SHP77 treated with DMSO at 0.1 percent for 48 hours (cell line): ENCODE measurements around the gene MBOAT2.
A peak's percentile ranks its signal among the peaks of the same experiment; 100 is the strongest.
"Not testable (repeated sequence)": the region's sequence is repeated elsewhere in the genome, so short reads cannot be mapped to it uniquely, and the experiment has no call there.

Source experiments
- DNase-seq: peaks from one replicate; lab custom pipeline; 2025; lab: John Stamatoyannopoulos, UW

The MBOAT2 gene

DNA sequence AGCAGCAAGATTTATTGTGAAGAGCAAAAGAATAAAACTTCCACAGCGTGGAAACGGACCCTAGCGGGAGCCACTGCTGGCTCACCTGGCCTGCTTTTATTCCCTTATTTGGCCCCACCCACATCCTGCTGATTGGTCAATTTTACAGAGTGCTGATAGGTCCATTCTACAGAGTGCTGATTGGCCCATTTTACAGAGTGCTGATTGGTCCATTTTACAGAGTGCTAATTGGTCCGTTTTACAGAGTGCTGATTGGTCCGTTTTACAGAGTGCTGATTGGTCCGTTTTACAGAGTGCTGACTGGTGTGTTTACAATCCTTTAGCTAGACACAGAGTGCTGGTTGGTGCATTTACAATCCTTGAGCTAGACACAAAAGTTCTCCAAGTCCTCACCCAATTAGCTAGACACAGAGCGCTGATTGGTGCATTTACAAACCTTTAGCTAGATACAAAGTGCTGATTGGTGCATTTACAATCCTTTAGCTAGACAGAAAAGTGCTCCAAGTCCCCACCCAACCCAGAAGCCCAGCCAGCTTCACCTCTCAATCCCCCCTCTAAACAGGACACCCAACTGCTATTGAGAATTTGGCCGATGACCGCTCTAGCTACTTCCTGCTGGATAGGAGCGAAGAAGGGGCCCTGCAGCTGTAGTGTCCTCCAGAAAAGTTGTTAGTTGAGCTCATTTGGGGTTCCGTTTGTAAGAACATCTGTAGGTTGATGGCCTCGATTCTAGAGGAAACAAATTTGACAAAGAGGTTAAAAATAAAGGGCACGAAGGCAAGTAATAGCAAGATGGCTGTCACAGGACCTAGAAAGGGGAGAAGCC is 108.2 kb downstream of the MBOAT2 start:
- DNase-seq, result not testable (repeated sequence)

DNA sequence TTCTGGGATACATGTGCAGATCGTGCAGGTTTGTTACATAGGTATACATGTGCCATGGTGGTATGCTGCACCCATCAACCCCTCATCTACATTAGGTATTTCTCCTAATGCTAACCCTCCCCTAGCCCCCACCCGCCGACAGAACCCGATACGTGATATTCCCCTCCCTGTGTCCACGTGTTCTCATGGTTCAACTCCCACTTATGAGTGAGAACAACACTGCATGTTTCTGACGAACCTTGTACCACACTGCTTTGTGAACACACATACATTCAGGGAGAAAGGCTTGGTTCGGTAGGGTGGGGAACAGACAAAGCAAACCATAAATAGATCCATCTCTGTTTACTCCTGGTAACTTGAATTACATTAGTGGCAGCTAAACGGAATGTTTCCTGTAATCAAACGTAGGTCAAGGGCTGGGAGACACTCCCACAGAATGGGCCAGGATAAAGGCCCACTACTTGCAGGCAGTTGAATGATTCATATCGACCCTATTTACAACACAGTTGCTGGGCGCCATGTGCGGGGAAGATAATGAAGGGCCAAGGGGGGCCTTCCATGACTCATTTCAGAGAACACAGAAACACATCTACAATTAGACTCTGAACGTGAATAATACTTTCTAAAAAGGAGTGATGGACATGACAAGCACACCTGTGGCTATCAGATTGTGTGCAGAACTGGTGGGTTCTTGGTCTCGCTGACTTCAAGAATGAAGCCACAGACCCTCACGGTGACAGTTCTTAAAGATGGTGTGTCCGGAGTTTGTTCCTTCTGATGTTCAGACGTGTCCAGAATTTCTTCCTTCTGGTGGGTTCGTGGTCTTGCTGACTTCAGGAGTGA is 109.3 kb downstream of the MBOAT2 start:
- no peak for DNase-seq

DNA sequence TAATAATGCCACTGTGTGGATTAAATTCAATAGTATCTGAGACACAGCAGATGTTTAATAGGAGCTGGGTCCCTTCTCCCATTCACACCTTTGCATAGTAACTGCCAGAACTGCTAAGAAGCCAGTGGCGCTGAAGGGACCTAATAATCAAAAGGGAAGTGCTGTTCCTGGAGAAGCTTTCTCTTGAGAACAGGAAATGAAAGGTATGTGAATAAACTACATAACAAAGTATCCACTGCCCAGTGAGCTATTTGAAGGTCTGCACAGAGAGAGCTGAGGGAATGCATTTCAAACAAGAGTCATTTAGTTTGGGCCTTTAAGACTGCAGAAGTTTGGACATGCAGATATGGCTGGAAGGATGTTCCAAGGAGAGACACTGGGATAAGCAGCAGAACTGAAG is 110.0 kb downstream of the MBOAT2 start:
- no peak for DNase-seq

DNA sequence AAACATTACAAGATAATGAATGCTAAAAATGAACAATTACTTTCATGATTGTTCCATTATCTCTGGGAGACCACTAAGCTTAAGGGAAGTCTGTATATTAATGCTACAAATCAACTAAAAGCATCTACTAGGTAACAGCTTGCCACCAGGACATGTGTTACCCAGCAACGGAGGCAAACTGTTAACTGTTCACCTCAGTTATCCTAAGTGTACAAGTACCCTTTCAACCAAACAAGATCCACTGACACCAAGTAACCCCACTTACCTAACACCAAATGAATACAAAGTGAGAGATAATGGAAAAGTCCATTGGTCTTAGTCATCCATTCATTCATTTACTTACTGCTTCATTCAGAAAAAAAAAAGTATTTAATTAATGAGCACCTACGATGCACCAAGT is 111.4 kb downstream of the MBOAT2 start:
- DNase-seq, result no peak

GRCh38 chr2:8889978-8890377 is 113.5 kb downstream of the MBOAT2 start:
- DNase-seq, result no peak

- no peak for DNase-seq
Observed at GRCh38 chr2:8888963-8889362, 114.5 kb downstream of the MBOAT2 start.

DNA sequence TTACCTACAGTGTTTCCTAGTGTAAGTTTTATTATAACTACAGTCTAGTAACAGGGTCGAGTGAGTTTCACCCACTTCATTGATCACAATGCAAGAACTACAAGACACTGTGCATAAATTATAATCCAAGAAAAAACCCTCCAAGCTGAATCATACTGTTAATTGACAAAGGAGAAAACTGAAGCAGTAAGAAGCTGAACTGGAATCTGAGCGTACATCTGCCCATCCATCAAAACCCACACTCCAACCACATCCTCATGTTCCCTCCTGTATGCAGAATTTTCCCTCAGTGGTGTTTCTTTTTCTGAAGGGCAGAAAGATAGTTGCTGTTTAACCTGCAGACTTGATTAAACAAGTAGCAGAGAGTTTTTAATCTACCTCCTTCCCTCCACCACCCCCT is 116.6 kb downstream of the MBOAT2 start:
- DNase-seq, result no peak

DNA sequence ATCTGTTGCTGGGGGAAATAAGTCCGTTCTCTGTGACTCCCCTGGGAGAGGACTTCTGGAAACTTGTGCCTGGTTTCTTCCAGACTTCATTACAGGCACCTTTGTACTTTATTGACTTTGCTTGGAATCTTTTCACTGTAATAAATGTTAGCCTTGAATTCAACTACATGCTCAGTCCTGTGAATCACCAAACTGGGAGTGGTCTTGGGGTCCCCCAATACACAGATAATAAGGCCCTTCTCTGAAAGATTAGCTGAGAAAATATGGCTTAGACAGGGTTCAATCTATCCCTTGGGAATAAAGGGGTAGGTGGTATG is 117.3 kb downstream of the MBOAT2 start:
- DNase-seq, result no peak

DNA sequence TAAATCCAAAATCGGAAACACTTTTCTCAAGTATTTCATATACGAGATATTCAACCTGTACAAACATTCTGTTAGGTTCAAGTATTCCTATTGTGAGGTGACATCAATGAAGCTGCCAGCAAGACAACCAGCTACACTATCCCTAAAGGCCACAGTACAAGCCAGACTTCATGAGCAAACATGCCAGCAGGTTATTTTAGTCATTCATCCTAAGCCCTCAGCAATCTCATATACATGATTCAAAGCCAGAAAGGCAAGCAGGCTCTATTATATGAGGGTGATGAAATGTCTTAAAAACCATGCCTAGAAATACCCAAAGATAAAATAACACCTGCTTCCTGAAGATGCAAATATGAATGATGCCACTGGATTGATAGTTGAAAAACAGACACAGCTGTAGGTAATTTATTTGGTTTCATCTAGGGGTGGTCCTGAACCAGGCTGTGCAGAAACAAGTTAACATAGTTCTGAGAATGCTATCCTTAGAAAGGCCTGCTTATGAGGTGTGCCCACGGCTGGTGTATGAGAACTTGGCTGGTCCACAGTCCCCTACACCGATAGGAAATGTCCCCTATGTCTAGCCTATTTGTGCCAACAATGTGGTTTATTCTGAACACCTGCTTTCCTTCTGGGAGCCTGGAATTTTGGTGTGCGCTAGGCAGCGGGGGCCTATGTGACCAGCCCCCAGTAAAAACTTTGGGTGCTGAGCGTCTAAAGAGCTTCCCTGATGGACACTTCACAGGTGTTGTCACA is 117.9 kb downstream of the MBOAT2 start:
- no peak for DNase-seq

- DNase-seq, result no peak
Observed at GRCh38 chr2:8884812-8885211, 118.7 kb downstream of the MBOAT2 start.

GRCh38 chr2:8882094-8882493 is 121.4 kb downstream of the MBOAT2 start:
- no peak for DNase-seq

GRCh38 chr2:8877894-8878293 is 125.6 kb downstream of the MBOAT2 start:
- DNase-seq, result no peak

GRCh38 chr2:8877332-8877731 is 126.2 kb downstream of the MBOAT2 start:
- no peak for DNase-seq

- no peak for DNase-seq
Observed at GRCh38 chr2:8876628-8877027, 126.9 kb downstream of the MBOAT2 start.

- peak; percentile 61 for DNase-seq
Observed at GRCh38 chr2:8872821-8873432, 130.6 kb downstream of the MBOAT2 start.

- no peak for DNase-seq
Observed at GRCh38 chr2:8870441-8870840, 133.0 kb downstream of the MBOAT2 start.

- no peak for DNase-seq
Observed at GRCh38 chr2:8867363-8867762, 136.1 kb downstream of the MBOAT2 start.

- no peak for DNase-seq
Observed at GRCh38 chr2:8863331-8863953, 140.0 kb downstream of the MBOAT2 start.

- no peak for DNase-seq
Observed at GRCh38 chr2:8862230-8862629, 141.3 kb downstream of the MBOAT2 start.

GRCh38 chr2:8861797-8862196 is 141.7 kb downstream of the MBOAT2 start:
- DNase-seq, result no peak

GRCh38 chr2:8860239-8860638 is 143.2 kb downstream of the MBOAT2 start:
- no peak for DNase-seq

DNA sequence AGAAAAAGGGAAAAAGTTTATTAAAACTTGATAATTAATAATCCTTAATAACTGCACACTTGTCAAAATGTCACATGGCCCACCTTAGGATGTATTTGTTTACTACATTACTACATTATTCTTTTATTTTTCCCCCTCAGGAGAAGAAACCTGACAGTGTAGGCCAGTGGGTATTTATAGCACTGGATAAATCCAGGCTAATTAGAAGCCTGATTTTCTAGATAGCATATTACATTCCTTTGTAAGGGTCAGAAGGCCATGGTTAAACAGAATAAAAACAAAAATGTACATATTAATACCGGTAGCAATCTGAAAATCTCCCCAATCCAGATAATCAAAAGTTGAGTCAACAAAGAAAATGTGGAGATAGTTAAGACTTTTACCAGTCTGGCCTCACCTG is 144.6 kb downstream of the MBOAT2 start:
- no peak for DNase-seq
